Measurements from ENCODE around the gene ITIH2.

- TF ChIP-seq POLR2A (IDR thresholded peaks at IDR 0.05) = no peak
- no peak for TF ChIP-seq CTCF (IDR thresholded peaks at IDR 0.05)
Measured at GRCh38 chr10:7755103-7755502, 52.0 kb downstream of the ITIH2 start.

Measured in Peyer's patch (tissue), 4 donors.